Right cardiac atrium (tissue), 5 donors: ENCODE measurements around the gene RAB7A. TPM values are rescaled to one million over a fixed set of nuclear protein-coding genes. Genes with fewer than 3 reads are reported as not detected.

ENCODE experiments used
- ATAC-seq, 2 donors: fragments of 200-7000 bp; cut with Tn5 transposase; one replicate each; pipeline versions ENCODE4 v1.8.0 to v1.9.1; 2020; ENCODE audit warnings: moderate library complexity in 2 of 2, mild to moderate bottlenecking in 1 of 2
- DNase-seq, 3 donors: peaks; one replicate each; pipeline ENCODE4 v3.0.0-alpha.2; 2020
- H3K27ac ChIP-seq: one replicate; pipeline ENCODE4 v1.5.1; 2013; ENCODE audit warnings: mild to moderate bottlenecking, low read length, control low read depth, moderate library complexity
- H3K27me3 ChIP-seq: one replicate; pipeline ENCODE4 v1.6.1; 2013; ENCODE audit not compliant: control insufficient read depth, insufficient read depth
- H3K4me1 ChIP-seq: one replicate; pipeline ENCODE4 v1.6.1; 2013; ENCODE audit warnings: low read length; ENCODE audit not compliant: control insufficient read depth, insufficient read depth
- H3K4me3 ChIP-seq: one replicate; pipeline ENCODE4 v1.5.1; 2013; ENCODE audit warnings: low read length, control low read depth
- H3K9me3 ChIP-seq: one replicate; pipeline ENCODE4 v1.6.1; 2013; ENCODE audit warnings: low read length; ENCODE audit not compliant: control insufficient read depth
- WGBS: extraction: QIAGEN DNeasy Blood & Tissue Kit; methylation state at CpG from one replicate; pipeline ENCODE4 v1.1.7; 2013; 5-methylcytosine and 5-hydroxymethylcytosine counted together
- intact Hi-C, 4 donors: fragments of 100-400 bp; cut with DNase I; formaldehyde crosslinking; loops; one replicate each; pipeline versions ENCODE4 v1.11.0 to v1.14.0; 2022 to 2023
- polyA plus RNA-seq: library from polyadenylated mRNA; stranded (reverse); fragments of 200-250 nt; gene quantifications from one replicate; pipeline ENCODE4 v1.2.3, GENCODE V29; 2013
- total RNA-seq, 4 donors: library from RNA; stranded (reverse); fragmentation: NEBNext Ultra II Directional; extraction: Animal tissue kit (Norgen Biotek cat#: 25700); gene quantifications; one replicate each; pipeline ENCODE4 v1.2.1, GENCODE V29; 2021
- donor health status: healthy with polysubstance abuse.
- donor health status: DM: no; HTN: yes; CAD: no.
- donor health status: DM: no; HTN: no; CAD: no.
- donor health status: DM: no; HTN: yes; CAD: no; lungs with severe emphysema.
- donor health status: DM: yes; HTN: yes; CAD: no.

Gene RAB7A
- total and polyA plus RNA-seq, 5 donors, result 192 to 242 (median 234) TPM

DNA sequence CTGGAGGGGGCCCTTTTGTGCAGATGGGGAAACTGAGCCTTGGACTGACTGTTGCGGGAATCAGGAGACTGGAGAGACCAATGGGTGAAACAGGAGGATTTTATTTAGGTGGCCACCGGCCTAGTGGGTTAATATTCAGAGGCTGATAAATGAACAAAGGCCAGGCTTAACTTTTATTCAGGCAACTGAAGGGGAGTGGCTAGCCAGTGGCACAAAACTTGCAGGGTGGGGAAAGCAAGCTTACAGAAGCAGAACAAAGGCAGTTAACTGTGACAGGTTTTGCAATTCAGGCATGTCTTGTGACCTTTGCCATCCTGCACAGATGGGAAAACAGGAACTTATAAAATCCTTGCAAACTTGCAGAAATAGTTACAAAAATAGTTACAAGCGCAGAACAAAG is 128.5 kb downstream of the RAB7A start:
- WGBS, result 81% methylated on average over 3 of the region's 3 CpGs
- no peak overlapping the region for H3K4me3 ChIP-seq
- H3K27ac ChIP-seq, result no peak overlapping the region
- peaks cover 2% of the 10 kb centered on the region for H3K9me3 ChIP-seq
- intact Hi-C loops, result no loop called here
- no peak for ATAC-seq
- H3K27me3 ChIP-seq, result no peaks in the 10 kb centered on the region
- DNase-seq, result no peak
- H3K4me1 ChIP-seq, result no peaks in the 10 kb centered on the region

DNA sequence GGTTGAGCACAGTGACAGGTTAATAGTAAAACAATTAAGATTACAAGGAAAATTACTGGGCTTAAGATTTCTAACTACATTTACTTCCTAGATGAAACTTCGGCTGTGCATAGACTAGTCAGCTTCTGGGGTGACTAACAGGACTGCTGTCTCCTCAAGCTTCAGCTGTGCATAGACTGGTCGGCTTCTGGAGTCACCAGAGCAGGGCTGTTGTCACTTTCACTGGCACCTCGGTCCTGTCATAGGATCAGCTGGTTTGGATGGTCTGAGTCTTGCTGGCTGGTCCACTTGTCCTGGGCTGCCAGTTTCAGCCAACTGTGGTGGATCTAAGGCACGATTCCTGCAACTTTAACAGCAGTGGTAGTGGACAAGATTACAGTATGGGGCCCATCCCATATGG is 129.6 kb downstream of the RAB7A start:
- no peak overlapping the region for H3K4me3 ChIP-seq
- 46% methylated on average over 4 of the region's 4 CpGs for WGBS
- ATAC-seq (peak; percentile 58 to 64), DNase-seq (no peak)
- H3K9me3 ChIP-seq, result peaks cover 2% of the 10 kb centered on the region
- no peaks in the 10 kb centered on the region for H3K27me3 ChIP-seq
- no peaks in the 10 kb centered on the region for H3K4me1 ChIP-seq
- intact Hi-C loops, result no loop called here
- H3K27ac ChIP-seq, result no peak overlapping the region

DNA sequence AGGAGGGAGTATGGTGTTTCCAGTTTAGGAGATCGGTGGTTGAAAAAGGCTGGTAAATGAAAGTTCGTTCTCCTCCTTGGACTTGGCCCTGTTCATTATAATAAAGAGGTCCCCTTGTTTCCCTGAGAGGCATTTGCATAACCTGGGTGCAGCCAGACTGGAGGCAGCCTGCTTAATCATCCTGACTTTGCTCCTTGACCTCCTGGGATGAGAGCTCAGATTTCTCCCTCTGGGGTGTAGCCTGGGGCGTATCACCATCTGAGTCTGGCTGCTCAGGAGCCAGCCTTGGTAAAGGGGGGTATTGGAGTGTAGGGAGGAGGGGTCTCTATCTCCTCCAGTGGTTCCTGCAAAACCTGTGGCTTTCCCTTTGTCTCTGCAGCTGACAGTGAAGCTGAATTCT is 132.2 kb downstream of the RAB7A start:
- peaks cover 2% of the 10 kb centered on the region for H3K9me3 ChIP-seq
- no peak for ATAC-seq

DNA sequence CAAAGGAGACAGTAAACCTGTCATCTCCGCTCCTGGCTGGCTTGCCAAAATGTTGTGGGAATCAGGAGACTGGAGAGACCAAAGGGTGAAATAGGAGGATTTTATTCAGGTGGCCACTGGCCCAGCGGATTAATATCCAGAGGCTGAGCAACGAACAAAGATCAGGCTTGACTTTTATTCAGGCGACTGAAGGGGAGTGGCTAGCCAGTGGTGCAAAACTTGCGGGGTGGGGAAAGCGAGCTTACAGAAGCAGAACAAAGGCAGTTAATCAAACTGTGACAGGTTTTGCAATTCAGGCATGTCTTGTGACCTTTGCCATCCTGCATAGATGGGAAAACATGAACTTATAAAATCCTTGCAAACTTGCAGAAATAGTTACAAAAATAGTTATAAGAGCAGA is 133.6 kb downstream of the RAB7A start:
- no peak for ATAC-seq
- WGBS, result 86% methylated on average over 6 of the region's 6 CpGs
- Histone ChIP-seq H3K4me3 (no peak overlapping the region), H3K9me3 (peaks cover 2% of the 10 kb centered on the region), H3K27me3 (no peaks in the 10 kb centered on the region), H3K4me1 (peaks cover 3% of the 10 kb centered on the region), H3K27ac (no peak overlapping the region)
- DNase-seq, result no peak
- intact Hi-C loops, result no loop called here

More for the DNA sequence above, 132.2 kb downstream of the RAB7A start:
- no peak for DNase-seq
- H3K27me3 ChIP-seq, result no peaks in the 10 kb centered on the region
- intact Hi-C loops, result no loop called here
- no peaks in the 10 kb centered on the region for H3K4me1 ChIP-seq
- WGBS, result 91% methylated on average over 3 of the region's 3 CpGs
- H3K27ac ChIP-seq, result no peak overlapping the region
- H3K4me3 ChIP-seq, result no peak overlapping the region

DNA sequence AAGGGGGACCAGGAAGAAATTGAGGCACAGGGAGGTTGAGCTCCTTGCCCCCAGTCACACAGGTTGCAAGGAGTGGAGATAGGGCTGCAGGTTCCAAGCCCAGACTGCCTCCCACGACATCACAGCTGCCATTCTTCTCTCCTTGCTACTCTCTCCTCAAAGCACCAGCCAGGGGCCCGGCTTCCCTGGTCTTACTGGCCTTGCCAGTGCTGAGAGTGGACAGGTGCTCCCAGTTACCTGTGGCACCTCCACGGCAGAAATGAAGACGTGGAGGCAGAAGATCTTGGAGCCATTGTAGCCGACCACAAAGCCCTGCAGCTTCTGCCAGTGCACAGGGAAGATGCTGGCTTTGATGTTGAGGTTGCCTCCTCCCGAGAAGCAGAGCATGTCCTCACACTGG is 135.5 kb downstream of the RAB7A start:
- DNase-seq, result no peak
- intact Hi-C loops, result no loop called here
- 89% methylated on average over 6 of the region's 6 CpGs for WGBS
- peaks cover 2% of the 10 kb centered on the region for H3K9me3 ChIP-seq
- no peak overlapping the region for H3K27ac ChIP-seq
- no peak overlapping the region for H3K4me3 ChIP-seq
- no peaks in the 10 kb centered on the region for H3K27me3 ChIP-seq
- peaks cover 3% of the 10 kb centered on the region for H3K4me1 ChIP-seq
- no peak for ATAC-seq

DNA sequence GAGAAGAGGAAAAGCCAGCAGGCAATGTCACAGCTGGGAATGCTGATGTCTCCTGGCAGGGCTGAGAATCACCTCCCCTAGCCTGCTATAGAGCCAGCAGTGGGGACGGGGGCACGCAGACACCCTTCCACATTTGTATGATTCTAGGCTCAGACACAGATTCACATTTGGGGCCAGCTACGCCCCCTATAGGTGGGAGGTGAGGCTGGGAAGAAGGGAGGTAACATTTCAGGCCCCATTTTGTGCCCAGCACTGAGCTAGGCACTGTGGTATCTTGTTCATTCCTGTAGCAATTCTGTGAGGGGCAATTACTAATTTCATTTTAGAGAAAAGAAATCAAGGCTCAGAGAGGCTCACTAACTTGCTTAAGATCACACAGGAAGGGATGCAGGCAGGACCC is 137.6 kb downstream of the RAB7A start:
- no peaks in the 10 kb centered on the region for H3K27me3 ChIP-seq
- H3K9me3 ChIP-seq, result peaks cover 2% of the 10 kb centered on the region
- intact Hi-C loops, result no loop called here
- H3K4me1 ChIP-seq, result peaks cover 3% of the 10 kb centered on the region
- no peak for ATAC-seq
- H3K27ac ChIP-seq, result no peak overlapping the region
- no peak overlapping the region for H3K4me3 ChIP-seq
- WGBS, result 58% methylated on average over 3 of the region's 3 CpGs
- DNase-seq, result no peak

Other genes starting within 250 kb of the RAB7A start
- 10 to 100 TPM in 3 of 4 donors, 1 to 10 TPM in 1; 9.7 to 18.1 (median 15.4) TPM for gene GATA2, start 233.0 kb upstream of the RAB7A start, total RNA-seq
- 14.3 TPM for gene GATA2, start 233.0 kb upstream of the RAB7A start, polyA plus RNA-seq
- 100 to 1,000 TPM in 3 of 4 donors, 10 to 100 TPM in 1; 85.1 to 164 (median 120) TPM for gene RPN1, start 75.4 kb upstream of the RAB7A start, total RNA-seq
- 96.5 TPM for gene RPN1, start 75.4 kb upstream of the RAB7A start, polyA plus RNA-seq
- gene ACAD9, start 153.4 kb downstream of the RAB7A start, total RNA-seq, result 10 to 100 TPM; 34.7 to 42.4 (median 38.6) TPM
- 31.1 TPM for gene ACAD9, start 153.4 kb downstream of the RAB7A start, polyA plus RNA-seq